ENCODE results near the gene GALNTL6.

DNA sequence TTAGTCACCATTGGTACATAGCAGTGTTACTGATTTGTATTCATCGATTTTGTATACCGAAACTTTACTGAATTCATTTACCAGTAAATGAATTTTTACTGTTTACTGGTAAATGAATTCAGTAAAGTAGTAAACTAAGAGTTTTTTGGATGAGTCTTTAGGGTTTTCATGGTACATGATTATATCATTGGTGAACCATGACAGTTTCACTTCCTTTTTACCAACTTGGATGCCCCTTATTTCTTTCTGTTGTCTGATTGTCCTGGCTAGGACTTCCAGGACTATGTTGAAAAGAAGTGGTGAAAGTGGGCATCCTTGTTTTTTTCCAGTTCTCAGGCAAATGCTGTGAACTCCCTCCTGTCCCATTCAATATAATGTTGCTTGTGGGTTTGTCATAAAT is 494.9 kb downstream of the GALNTL6 start:
- no peak for TF ChIP-seq BHLHE40 (IDR thresholded peaks at IDR 0.05; ENCODE audit: borderline replicate concordance)
- no peak for TF ChIP-seq SP1 (IDR thresholded peaks at IDR 0.05)
- no peak for TF ChIP-seq SUZ12 (IDR thresholded peaks at IDR 0.05)
- no peak for TF ChIP-seq ZNF384 (IDR thresholded peaks at IDR 0.05)
- no peak for TF ChIP-seq ELF4 (IDR thresholded peaks at IDR 0.05)
- TF ChIP-seq L3MBTL2 (conservative IDR thresholded peaks at IDR 0.05): no peak
- TF ChIP-seq TARDBP (IDR thresholded peaks at IDR 0.05): no peak
- no peak for TF ChIP-seq ARNT (IDR thresholded peaks at IDR 0.05)
